ENCODE measurements around the gene TTLL5.

GRCh38 chr14:75711796-75712211 lies 50.8 kb downstream of the TTLL5 start:
- no peak for TF ChIP-seq CTCF (IDR thresholded peaks at IDR 0.05; ENCODE audit: insufficient read depth, low read length, poor library complexity, severe bottlenecking)
- TF ChIP-seq EZH2phosphoT487 (conservative IDR thresholded peaks at IDR 0.05; ENCODE audit: low read length) = no peak

Data from SU-DHL-6 (cell line).